ENCODE data around the gene NIPA2. TPM values are rescaled to one million over a fixed set of nuclear protein-coding genes. Genes with fewer than 3 reads are reported as not detected.

NIPA2 gene
- total RNA-seq, 1 donor from 2014 or later, result 51.5 TPM

GRCh38 chr15:22895465-22896190 lies 57.2 kb downstream of the NIPA2 start:
- no peaks in the 10 kb centered on the region for H3K27me3 Mint-ChIP-seq (ENCODE audit: insufficient read depth, low read depth)
- no peak overlapping the region for H3K27ac Mint-ChIP-seq
- Histone ChIP-seq H4K20me1 (ENCODE audit: low read depth) (no peaks in the 10 kb centered on the region), H3K9me3 (ENCODE audit: low read depth) (no peaks in the 10 kb centered on the region), H3K4me3 (no peak overlapping the region), H3K4me2 (no peak overlapping the region), H3K36me3 (no peaks in the 10 kb centered on the region), H3K27me3 (no peaks in the 10 kb centered on the region), H3K4me1 (no peaks in the 10 kb centered on the region), H3K27ac (no peak overlapping the region), H3K79me2 (ENCODE audit: low read depth) (no peaks in the 10 kb centered on the region), H2AFZ (replicated peaks) (no peak overlapping the region), H3F3A (ENCODE audit: low read depth) (no peaks in the 10 kb centered on the region), H3K9ac (no peak overlapping the region)
- H3K36me3 Mint-ChIP-seq, result peaks cover 18% of the 10 kb centered on the region
- DNase-seq (ENCODE audit: low spot score), result no peak
- TF ChIP-seq EZH2phosphoT487 (IDR thresholded peaks at IDR 0.05) (no peak), EZH2 (IDR thresholded peaks at IDR 0.05) (no peak), CTCF (IDR thresholded peaks at IDR 0.05) (no peak)
- H3K4me1 Mint-ChIP-seq, result no peaks in the 10 kb centered on the region
- no peaks in the 10 kb centered on the region for H3K9me3 Mint-ChIP-seq
- no peak overlapping the region for H3K4me3 Mint-ChIP-seq

- Histone ChIP-seq H3K27ac (no peak overlapping the region), H3K4me1 (no peaks in the 10 kb centered on the region), H3K27me3 (no peaks in the 10 kb centered on the region), H3K4me3 (no peak overlapping the region), H3K79me2 (ENCODE audit: low read depth) (no peaks in the 10 kb centered on the region), H3K36me3 (no peaks in the 10 kb centered on the region), H3K4me2 (no peak overlapping the region), H2AFZ (replicated peaks) (no peak overlapping the region), H3K9ac (no peak overlapping the region), H3K9me3 (ENCODE audit: low read depth) (no peaks in the 10 kb centered on the region), H4K20me1 (ENCODE audit: low read depth) (no peaks in the 10 kb centered on the region), H3F3A (ENCODE audit: low read depth) (no peaks in the 10 kb centered on the region)
- Mint-ChIP-seq H3K9me3 (no peaks in the 10 kb centered on the region), H3K36me3 (peaks cover 17% of the 10 kb centered on the region), H3K27me3 (ENCODE audit: insufficient read depth, low read depth) (peaks cover 5% of the 10 kb centered on the region), H3K27ac (no peak overlapping the region), H3K4me1 (no peaks in the 10 kb centered on the region), H3K4me3 (no peak overlapping the region)
- TF ChIP-seq EZH2phosphoT487 (IDR thresholded peaks at IDR 0.05), result no peak
- no peak for TF ChIP-seq EZH2 (IDR thresholded peaks at IDR 0.05)
- TF ChIP-seq CTCF (IDR thresholded peaks at IDR 0.05), result no peak
- no peak for DNase-seq (ENCODE audit: low spot score)
These were observed 63.6 kb downstream of the NIPA2 start for GRCh38 chr15:22902046-22902445.

GRCh38 chr15:22902578-22902977 lies 64.1 kb downstream of the NIPA2 start:
- Histone ChIP-seq H3K9ac (no peak overlapping the region), H3K27me3 (no peaks in the 10 kb centered on the region), H3K4me3 (no peak overlapping the region), H3K4me2 (no peak overlapping the region), H3F3A (ENCODE audit: low read depth) (no peaks in the 10 kb centered on the region), H3K9me3 (ENCODE audit: low read depth) (no peaks in the 10 kb centered on the region), H3K36me3 (no peaks in the 10 kb centered on the region), H4K20me1 (ENCODE audit: low read depth) (no peaks in the 10 kb centered on the region), H2AFZ (replicated peaks) (no peak overlapping the region), H3K79me2 (ENCODE audit: low read depth) (no peaks in the 10 kb centered on the region), H3K4me1 (no peaks in the 10 kb centered on the region), H3K27ac (no peak overlapping the region)
- DNase-seq (ENCODE audit: low spot score), result no peak
- H3K27me3 Mint-ChIP-seq (ENCODE audit: insufficient read depth, low read depth), result peaks cover 5% of the 10 kb centered on the region
- H3K4me1 Mint-ChIP-seq, result no peaks in the 10 kb centered on the region
- no peaks in the 10 kb centered on the region for H3K9me3 Mint-ChIP-seq
- H3K27ac Mint-ChIP-seq, result no peak overlapping the region
- peaks cover 17% of the 10 kb centered on the region for H3K36me3 Mint-ChIP-seq
- H3K4me3 Mint-ChIP-seq, result no peak overlapping the region
- TF ChIP-seq CTCF (IDR thresholded peaks at IDR 0.05) (no peak), EZH2 (IDR thresholded peaks at IDR 0.05) (no peak), EZH2phosphoT487 (IDR thresholded peaks at IDR 0.05) (no peak)

All from neural progenitor cell (in vitro differentiated cells).